ENCODE data around the gene ABCC11. TPM values are rescaled to one million over a fixed set of nuclear protein-coding genes. Genes with fewer than 3 reads are reported as not detected.

The ABCC11 gene
- total and polyA plus RNA-seq, 2 donors (not counting 1 experiment from before 2014, with no cell fraction given): 0.09 TPM; not detected in 1

DNA sequence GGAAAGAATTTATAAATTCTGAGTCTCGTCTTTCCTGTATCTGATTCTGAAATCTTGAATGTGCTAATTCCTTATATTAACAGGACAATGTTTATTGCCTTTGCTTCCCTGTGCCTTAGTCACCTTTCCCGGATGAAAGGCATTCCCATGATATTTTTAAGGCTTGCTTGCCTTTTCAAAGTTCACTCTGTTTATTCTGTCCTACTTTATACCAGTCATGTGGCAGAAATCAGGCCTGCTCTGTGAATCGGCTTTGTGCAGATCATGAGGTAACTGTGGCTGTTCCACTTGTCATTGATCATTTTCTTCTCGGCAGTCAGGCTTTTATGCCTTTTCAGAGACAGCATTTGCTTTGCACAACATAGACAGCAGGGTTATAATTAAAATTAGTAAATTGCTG is 28.8 kb upstream of the ABCC11 start:
- H3K9ac ChIP-seq (ENCODE audit: low read length): no peak overlapping the region
- 100% methylated on average over 2 of the region's 4 CpGs for WGBS (ENCODE audit: insufficient coverage)
- no peak for TF ChIP-seq EZH2 (IDR thresholded peaks at IDR 0.05; ENCODE audit: borderline replicate concordance, insufficient read depth, low read depth, low read length, poor library complexity, severe bottlenecking)
- H3K79me2 ChIP-seq (ENCODE audit: control insufficient read depth, insufficient read depth, low read length): no peaks in the 10 kb centered on the region
- no peak for ATAC-seq (ENCODE audit: low read depth)
- Mint-ChIP-seq H3K27ac (no peak overlapping the region), H3K4me1 (no peaks in the 10 kb centered on the region), H3K9me3 (ENCODE audit: insufficient read depth) (no peaks in the 10 kb centered on the region), H3K4me3 (no peak overlapping the region), H3K27me3 (no peaks in the 10 kb centered on the region)
- no peak overlapping the region for H3K27ac ChIP-seq (ENCODE audit: low read length in 2 of 2)
- DNase-seq: no peak
- ChIA-PET CTCF (no interaction called here), POLR2A (no interaction called here)
- no peaks in the 10 kb centered on the region for H3K27me3 ChIP-seq (replicated peaks in 1 of 4; ENCODE audit: control extremely low read depth in 1 of 4, control insufficient read depth in 3 of 4, insufficient read depth in 4 of 4, low read length in 3 of 4)
- H2AFZ ChIP-seq (ENCODE audit: insufficient read depth, low read depth, low read length, poor library complexity, severe bottlenecking): no peak overlapping the region
- intact Hi-C loops (cut with micrococcal nuclease): no loop called here
- peaks cover 7 to 55% of the 10 kb centered on the region in 2 experiments for H3K36me3 ChIP-seq (replicated peaks in 1 of 2; ENCODE audit: control extremely low read depth in 1 of 2, control insufficient read depth in 1 of 2, extremely low read depth in 1 of 2, insufficient read depth in 2 of 2, low read length in 1 of 2)
- no peak overlapping the region for H3K4me3 ChIP-seq (ENCODE audit: control extremely low read depth in 1 of 5, extremely low read depth in 1 of 5, insufficient read depth in 1 of 5, low read depth in 2 of 5, low read length in 4 of 5)
- no peak overlapping the region for H3K4me2 ChIP-seq (replicated peaks; ENCODE audit: low read depth, low read length, poor library complexity, severe bottlenecking)
- H4K20me1 ChIP-seq (ENCODE audit: control insufficient read depth, insufficient read depth, low read length, poor library complexity, severe bottlenecking): no peaks in the 10 kb centered on the region
- no peaks in the 10 kb centered on the region for H3K9me3 ChIP-seq (ENCODE audit: control extremely low read depth in 1 of 3, control insufficient read depth in 2 of 3, insufficient read depth in 1 of 3, low read length in 2 of 3)
- no peaks in the 10 kb centered on the region for H3K4me1 ChIP-seq (ENCODE audit: control insufficient read depth in 2 of 2, insufficient read depth in 2 of 2, low read length in 2 of 2)

DNA sequence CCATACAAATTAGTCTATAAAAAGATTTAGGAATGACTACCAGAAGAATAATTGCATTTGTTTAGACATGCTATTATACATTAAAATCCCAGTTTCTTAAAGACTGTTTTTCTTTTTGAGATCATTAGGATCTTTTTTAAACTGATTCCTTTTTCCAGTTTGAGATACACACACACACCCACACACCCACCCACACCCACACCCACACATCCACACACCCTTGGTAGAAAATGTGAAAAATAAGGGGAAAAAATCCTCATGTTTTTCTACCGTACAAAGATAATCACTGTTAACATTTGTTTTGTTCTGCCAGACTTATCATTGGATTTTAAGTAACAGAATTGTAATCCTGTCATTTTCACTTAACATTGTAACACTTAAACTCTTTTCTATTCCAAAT is 27.1 kb upstream of the ABCC11 start:
- Histone ChIP-seq H3K9ac (ENCODE audit: low read length) (no peak overlapping the region), H3K36me3 (replicated peaks in 1 of 2; ENCODE audit: control extremely low read depth in 1 of 2, control insufficient read depth in 1 of 2, extremely low read depth in 1 of 2, insufficient read depth in 2 of 2, low read length in 1 of 2) (peaks cover 7 to 64% of the 10 kb centered on the region in 2 experiments), H2AFZ (ENCODE audit: insufficient read depth, low read depth, low read length, poor library complexity, severe bottlenecking) (no peak overlapping the region), H3K4me1 (ENCODE audit: control insufficient read depth in 2 of 2, insufficient read depth in 2 of 2, low read length in 2 of 2) (no peaks in the 10 kb centered on the region), H3K4me2 (replicated peaks; ENCODE audit: low read depth, low read length, poor library complexity, severe bottlenecking) (no peak overlapping the region), H3K27ac (ENCODE audit: low read length in 2 of 2) (no peak overlapping the region), H3K4me3 (ENCODE audit: control extremely low read depth in 1 of 5, extremely low read depth in 1 of 5, insufficient read depth in 1 of 5, low read depth in 2 of 5, low read length in 4 of 5) (no peak overlapping the region), H3K9me3 (ENCODE audit: control extremely low read depth in 1 of 3, control insufficient read depth in 2 of 3, insufficient read depth in 1 of 3, low read length in 2 of 3) (no peaks in the 10 kb centered on the region), H3K27me3 (replicated peaks in 1 of 4; ENCODE audit: control extremely low read depth in 1 of 4, control insufficient read depth in 3 of 4, insufficient read depth in 4 of 4, low read length in 3 of 4) (no peaks in the 10 kb centered on the region), H3K79me2 (ENCODE audit: control insufficient read depth, insufficient read depth, low read length) (no peaks in the 10 kb centered on the region), H4K20me1 (ENCODE audit: control insufficient read depth, insufficient read depth, low read length, poor library complexity, severe bottlenecking) (no peaks in the 10 kb centered on the region)
- CTCF ChIA-PET: interaction anchor here (1.2 kb wide), 1 partner anchor 13 kb away, joined by 3 read pairs; no protein-coding TSS in a partner anchor
- no CpG with 5 or more reads among the region's 1 CpG for WGBS (ENCODE audit: insufficient coverage)
- no peak for ATAC-seq (ENCODE audit: low read depth)
- H3K4me1 Mint-ChIP-seq: no peaks in the 10 kb centered on the region
- POLR2A ChIA-PET: no interaction called here
- no peak for DNase-seq
- no peaks in the 10 kb centered on the region for H3K27me3 Mint-ChIP-seq
- TF ChIP-seq, protein P1, sequence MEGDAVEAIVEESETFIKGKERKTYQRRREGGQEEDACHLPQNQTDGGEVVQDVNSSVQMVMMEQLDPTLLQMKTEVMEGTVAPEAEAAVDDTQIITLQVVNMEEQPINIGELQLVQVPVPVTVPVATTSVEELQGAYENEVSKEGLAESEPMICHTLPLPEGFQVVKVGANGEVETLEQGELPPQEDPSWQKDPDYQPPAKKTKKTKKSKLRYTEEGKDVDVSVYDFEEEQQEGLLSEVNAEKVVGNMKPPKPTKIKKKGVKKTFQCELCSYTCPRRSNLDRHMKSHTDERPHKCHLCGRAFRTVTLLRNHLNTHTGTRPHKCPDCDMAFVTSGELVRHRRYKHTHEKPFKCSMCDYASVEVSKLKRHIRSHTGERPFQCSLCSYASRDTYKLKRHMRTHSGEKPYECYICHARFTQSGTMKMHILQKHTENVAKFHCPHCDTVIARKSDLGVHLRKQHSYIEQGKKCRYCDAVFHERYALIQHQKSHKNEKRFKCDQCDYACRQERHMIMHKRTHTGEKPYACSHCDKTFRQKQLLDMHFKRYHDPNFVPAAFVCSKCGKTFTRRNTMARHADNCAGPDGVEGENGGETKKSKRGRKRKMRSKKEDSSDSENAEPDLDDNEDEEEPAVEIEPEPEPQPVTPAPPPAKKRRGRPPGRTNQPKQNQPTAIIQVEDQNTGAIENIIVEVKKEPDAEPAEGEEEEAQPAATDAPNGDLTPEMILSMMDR (IDR thresholded peaks at IDR 0.05): no peak
- no peak overlapping the region for H3K4me3 Mint-ChIP-seq
- H3K9me3 Mint-ChIP-seq (ENCODE audit: insufficient read depth): no peaks in the 10 kb centered on the region
- intact Hi-C loops (cut with micrococcal nuclease): no loop called here
- no peak overlapping the region for H3K27ac Mint-ChIP-seq
